Keratinocyte (primary cell): ENCODE measurements around the gene ZNF445. TPM values are rescaled to one million over a fixed set of nuclear protein-coding genes. Genes with fewer than 3 reads are reported as not detected.

Experiments used
- DNase-seq: peaks from one replicate; pipeline ENCODE4 v3.0.0-alpha.2; 2011; ENCODE audit warnings: low read depth, missing footprints, low spot score
- FAIRE-seq: peaks from 2 replicates; lab custom pipeline; 2011; peaks lifted over from hg19 to GRCh38; lab: Jason Lieb, UNC
- H2AFZ ChIP-seq: 2 replicates; pipeline ENCODE4 v1.6.0; 2012; ENCODE audit warnings: low read length, control low read depth, inconsistent platforms; ENCODE audit not compliant: control insufficient read depth
- H3K27ac ChIP-seq: 2 replicates; pipeline ENCODE4 v1.5.1; 2011; ENCODE audit warnings: low read length; ENCODE audit not compliant: control insufficient read depth, insufficient read depth
- H3K27me3 ChIP-seq: 3 replicates; pipeline ENCODE4 v1.6.0; 2011; ENCODE audit warnings: low read length; ENCODE audit not compliant: control insufficient read depth, insufficient read depth; ENCODE audit errors: extremely low read depth
- H3K36me3 ChIP-seq, 2 experiments: 2 replicates in 1 of 2; 3 replicates in 1 of 2; pipeline ENCODE4 v1.5.1; 2011; ENCODE audit warnings: low read length in 2 of 2, mild to moderate bottlenecking in 1 of 2; ENCODE audit not compliant: control insufficient read depth in 2 of 2, insufficient read depth in 2 of 2; ENCODE audit errors: extremely low read depth in 1 of 2
- H3K4me1 ChIP-seq: 3 replicates; pipeline ENCODE4 v1.5.1; 2011; ENCODE audit warnings: low read length; ENCODE audit not compliant: control insufficient read depth, insufficient read depth; ENCODE audit errors: extremely low read depth
- H3K4me2 ChIP-seq: 3 replicates; pipeline ENCODE4 v1.6.0; 2011; ENCODE audit warnings: low read depth, low read length; ENCODE audit not compliant: control insufficient read depth, insufficient read depth; ENCODE audit errors: extremely low read depth
- H3K4me3 ChIP-seq, 3 experiments: fragments of 200-600 bp in 1 of 3; sonication (generic) in 1 of 3; 2 replicates in 2 of 3; 3 replicates in 1 of 3; pipeline ENCODE4 v1.5.1; 2011 to 2016; ENCODE audit warnings: low read length in 3 of 3, mild to moderate bottlenecking in 3 of 3, control low read depth in 2 of 3, inconsistent platforms in 1 of 3, low read depth in 1 of 3, mixed read lengths in 1 of 3, mixed run types in 1 of 3, moderate library complexity in 1 of 3; ENCODE audit not compliant: control insufficient read depth in 2 of 3, insufficient read depth in 2 of 3; ENCODE audit errors: extremely low read depth in 1 of 3
- H3K79me2 ChIP-seq: 2 replicates; pipeline ENCODE4 v1.6.0; 2012; ENCODE audit warnings: low read length; ENCODE audit not compliant: control insufficient read depth, insufficient read depth
- H3K9ac ChIP-seq: 3 replicates; pipeline ENCODE4 v1.6.0; 2011; ENCODE audit warnings: low read length; ENCODE audit not compliant: control insufficient read depth, insufficient read depth; ENCODE audit errors: extremely low read depth
- H3K9me1 ChIP-seq: 3 replicates; pipeline ENCODE4 v1.6.0; 2011; ENCODE audit warnings: low read length; ENCODE audit not compliant: control insufficient read depth, insufficient read depth; ENCODE audit errors: extremely low read depth
- H3K9me3 ChIP-seq: 2 replicates; pipeline ENCODE4 v1.5.1; 2012; ENCODE audit warnings: low read depth, low read length; ENCODE audit not compliant: control insufficient read depth
- H4K20me1 ChIP-seq: 3 replicates; pipeline ENCODE4 v1.6.0; 2011; ENCODE audit warnings: low read length; ENCODE audit not compliant: control insufficient read depth, insufficient read depth; ENCODE audit errors: extremely low read depth
- CTCF ChIP-seq, 3 experiments: IDR thresholded peaks in 1 of 3; conservative IDR thresholded peaks in 1 of 3; optimal IDR thresholded peaks in 1 of 3; 2 replicates in 2 of 3; 3 replicates in 1 of 3; pipeline versions ENCODE3 to v1.5.1; 2011; ENCODE audit warnings: low read length in 3 of 3, mild to moderate bottlenecking in 3 of 3, moderate library complexity in 2 of 3, control low read depth in 1 of 3, inconsistent platforms in 1 of 3; ENCODE audit not compliant: insufficient read depth in 2 of 3; ENCODE audit errors: extremely low read depth in 1 of 3
- EZH2 ChIP-seq: IDR thresholded peaks from one replicate; pipeline ENCODE4 v1.6.1; 2012; ENCODE audit warnings: inconsistent platforms, mild to moderate bottlenecking, low read length, moderate library complexity
- dilution Hi-C: fragments of 300-500 bp; cut with MboI; formaldehyde crosslinking; loops from one replicate; pipeline ENCODE4 v1.7.0; 2020; ENCODE audit warnings: low sequenced_read_pairs; ENCODE audit not compliant: extremely low pct_ligation_motif_present
- polyA plus RNA-seq, 5 experiments: library from polyadenylated mRNA; depleted of rRNA in 3 of 5; stranded (reverse) in 3 of 5; stranded (forward) in 1 of 5; unstranded in 1 of 5; fragments of >200 nt; gene quantifications; 1 replicate in 1 of 5; 2 replicates in 3 of 5; 3 replicates in 1 of 5; pipeline versions ENCODE4 v1.2.1 to v1.2.3, GENCODE V29; 2011 to 2012; ENCODE audit warnings: missing spikeins in 2 of 5, low read depth in 1 of 5, low replicate concordance in 1 of 5

The ZNF445 gene
- polyA plus RNA-seq, 1 donor (not counting 4 experiments of a cell fraction or from before 2014, with no cell fraction given), result 3.3 TPM

- no peak overlapping the region for H3K4me2 ChIP-seq
- TF ChIP-seq EZH2, result no peak
- TF ChIP-seq CTCF (optimal IDR thresholded peaks at IDR 0.05 in 1 of 3, IDR thresholded peaks at IDR 0.05 in 1 of 3, conservative IDR thresholded peaks at IDR 0.05 in 1 of 3; ENCODE audit: extremely low read depth in 1 of 3, insufficient read depth in 2 of 3, low read length in 3 of 3), result no peak
These were observed 36.0 kb upstream of the ZNF445 start for GRCh38 chr3:44513513-44513912.

GRCh38 chr3:44511238-44511566 lies 33.7 kb upstream of the ZNF445 start:
- H2AFZ ChIP-seq, result peak overlapping the region; percentile 89
- DNase-seq, result no peak
- TF ChIP-seq CTCF (optimal IDR thresholded peaks at IDR 0.05 in 1 of 3, IDR thresholded peaks at IDR 0.05 in 1 of 3, conservative IDR thresholded peaks at IDR 0.05 in 1 of 3; ENCODE audit: extremely low read depth in 1 of 3, insufficient read depth in 2 of 3, low read length in 3 of 3), result no peak
- TF ChIP-seq EZH2, result no peak
- H3K9me3 ChIP-seq, result no peaks in the 10 kb centered on the region
- dilution Hi-C loops, result no loop called here
- no peaks in the 10 kb centered on the region for H3K36me3 ChIP-seq
- no peak for FAIRE-seq
- peak overlapping the region; percentile 77 for H3K27ac ChIP-seq
- H3K27me3 ChIP-seq, result no peaks in the 10 kb centered on the region
- H3K9ac ChIP-seq, result peak overlapping the region; percentile 77
- peak overlapping the region; percentile 88 for H3K4me2 ChIP-seq
- H3K4me1 ChIP-seq, result peaks cover 10% of the 10 kb centered on the region
- no peaks in the 10 kb centered on the region for H4K20me1 ChIP-seq
- no peaks in the 10 kb centered on the region for H3K9me1 ChIP-seq
- H3K79me2 ChIP-seq, result peaks cover 32% of the 10 kb centered on the region
- peak overlapping the region; percentile 73 to 77 (median 75) for H3K4me3 ChIP-seq

More at GRCh38 chr3:44513513-44513912, 36.0 kb upstream of the ZNF445 start:
- Histone ChIP-seq H3K27me3 (no peaks in the 10 kb centered on the region), H3K27ac (no peak overlapping the region), H3K4me3 (no peak overlapping the region), H3K4me1 (peaks cover 10% of the 10 kb centered on the region), H3K9me3 (no peaks in the 10 kb centered on the region), H2AFZ (no peak overlapping the region), H3K9me1 (no peaks in the 10 kb centered on the region), H4K20me1 (no peaks in the 10 kb centered on the region), H3K79me2 (peaks cover 15% of the 10 kb centered on the region), H3K9ac (no peak overlapping the region), H3K36me3 (no peaks in the 10 kb centered on the region)
- dilution Hi-C loops, result no loop called here
- FAIRE-seq (no peak), DNase-seq (no peak)
